ENCODE measurements around the gene RPL28. TPM values are rescaled to one million over a fixed set of nuclear protein-coding genes. Genes with fewer than 3 reads are reported as not detected.

RPL28 gene
- total RNA-seq, 1 experiment from 2014 or later: 2,505 TPM

GRCh38 chr19:55358493-55358892 lies 27.2 kb upstream of the RPL28 start (continued):
- no peak for TF ChIP-seq USF2 (CRISPR knock-in tag; IDR thresholded peaks at IDR 0.05)
- no peak for TF ChIP-seq PRRX2 (CRISPR knock-in tag; IDR thresholded peaks at IDR 0.05)

GRCh38 chr19:55358943-55359908 lies 26.5 kb upstream of the RPL28 start:
- Mint-ChIP-seq H3K36me3 (no peaks in the 10 kb centered on the region), H3K4me3 (no peak overlapping the region), H3K9me3 (no peaks in the 10 kb centered on the region), H3K27me3 (ENCODE audit: low read depth) (peaks cover 60% of the 10 kb centered on the region), H3K27ac (no peak overlapping the region), H3K4me1 (peaks cover 7% of the 10 kb centered on the region)
- TF ChIP-seq ATF1 (CRISPR knock-in tag; IDR thresholded peaks at IDR 0.05) (no peak), ZBTB43 (CRISPR knock-in tag; IDR thresholded peaks at IDR 0.05) (no peak), ZSCAN18 (CRISPR knock-in tag; IDR thresholded peaks at IDR 0.05) (no peak), MXD4 (CRISPR knock-in tag; IDR thresholded peaks at IDR 0.05; ENCODE audit: borderline replicate concordance) (no peak), ZNF416 (CRISPR knock-in tag; IDR thresholded peaks at IDR 0.05) (no peak), E2F5 (CRISPR knock-in tag; IDR thresholded peaks at IDR 0.05) (no peak), NR1H2 (CRISPR knock-in tag; IDR thresholded peaks at IDR 0.05) (no peak), AFF4 (CRISPR knock-in tag; IDR thresholded peaks at IDR 0.05; ENCODE audit: borderline replicate concordance) (no peak), ATF6 (CRISPR knock-in tag; IDR thresholded peaks at IDR 0.05) (no peak), ZMAT4 (CRISPR knock-in tag; IDR thresholded peaks at IDR 0.05) (no peak), ATF2 (CRISPR knock-in tag; IDR thresholded peaks at IDR 0.05; ENCODE audit: borderline replicate concordance, low read depth) (no peak), ZNF396 (CRISPR knock-in tag; IDR thresholded peaks at IDR 0.05; ENCODE audit: borderline replicate concordance) (no peak), JAZF1 (CRISPR knock-in tag; IDR thresholded peaks at IDR 0.05) (no peak), ZNF423 (CRISPR knock-in tag; IDR thresholded peaks at IDR 0.05) (no peak)
- DNase-seq (ENCODE audit: low spot score) (no peak), ATAC-seq (no peak)
- CTCF ChIA-PET: interaction anchor here (0.7 to 1.8 kb wide), 3 partner anchors 25 to 58 kb away, joined by 3 to 8 read pairs (median 5); partner anchors contain the start of gene TMEM238
- POLR2A ChIA-PET: interaction anchor here (1.8 kb wide), 1 partner anchor 20 kb away, joined by 4 read pairs; the partner anchor contains the start of gene KMT5C
